Neural progenitor cell (in vitro differentiated cells): ENCODE data around the gene PTX4.

Experiments
- EZH2 ChIP-seq: fragments of 200-600 bp; sonication (generic); IDR thresholded peaks from 2 replicates; pipeline ENCODE4 v1.6.1; 2017; ENCODE audit warnings: antibody characterized with exemption, mild to moderate bottlenecking, moderate library complexity
- EZH2phosphoT487 ChIP-seq: fragments of 200-600 bp; sonication (generic); IDR thresholded peaks from 2 replicates; pipeline ENCODE4 v1.6.1; 2017; ENCODE audit warnings: antibody characterized with exemption
- TF ChIP-seq, protein P1 (sequence below): fragments of 200-600 bp; sonication (generic); IDR thresholded peaks from 2 replicates; pipeline ENCODE4 v1.5.1; 2017; ENCODE audit warnings: antibody characterized with exemption, mild to moderate bottlenecking

DNA sequence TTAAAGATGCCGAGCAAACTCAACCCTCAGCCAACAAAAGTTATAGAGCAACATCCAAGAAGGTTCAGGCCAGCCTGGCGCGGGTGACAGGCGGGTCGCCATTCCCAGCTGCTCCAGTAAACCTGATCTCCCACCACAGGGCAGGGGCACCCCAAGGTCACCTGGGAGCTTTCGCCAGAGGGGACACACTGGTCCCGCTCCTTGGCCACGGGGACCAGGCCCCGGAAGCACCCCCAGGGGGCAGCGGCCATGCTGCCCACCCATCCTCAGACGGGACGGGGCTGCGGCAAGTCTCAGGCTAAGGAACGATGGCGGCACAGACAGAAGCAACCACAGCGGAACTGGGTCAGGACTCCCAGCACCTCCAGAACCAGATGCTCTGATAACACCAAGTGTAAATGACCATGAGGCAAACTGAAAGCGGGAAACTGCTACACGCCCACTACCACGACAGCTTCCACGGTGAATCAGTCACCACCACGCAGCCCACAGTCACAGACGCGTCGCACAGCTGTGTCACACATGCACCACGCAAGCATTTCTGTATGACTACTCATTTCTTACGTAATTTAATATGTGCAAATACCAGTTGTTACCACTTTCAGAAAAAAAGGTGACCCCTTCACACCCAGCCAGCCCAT is 30.3 kb downstream of the PTX4 start:
- TF ChIP-seq, protein P1, sequence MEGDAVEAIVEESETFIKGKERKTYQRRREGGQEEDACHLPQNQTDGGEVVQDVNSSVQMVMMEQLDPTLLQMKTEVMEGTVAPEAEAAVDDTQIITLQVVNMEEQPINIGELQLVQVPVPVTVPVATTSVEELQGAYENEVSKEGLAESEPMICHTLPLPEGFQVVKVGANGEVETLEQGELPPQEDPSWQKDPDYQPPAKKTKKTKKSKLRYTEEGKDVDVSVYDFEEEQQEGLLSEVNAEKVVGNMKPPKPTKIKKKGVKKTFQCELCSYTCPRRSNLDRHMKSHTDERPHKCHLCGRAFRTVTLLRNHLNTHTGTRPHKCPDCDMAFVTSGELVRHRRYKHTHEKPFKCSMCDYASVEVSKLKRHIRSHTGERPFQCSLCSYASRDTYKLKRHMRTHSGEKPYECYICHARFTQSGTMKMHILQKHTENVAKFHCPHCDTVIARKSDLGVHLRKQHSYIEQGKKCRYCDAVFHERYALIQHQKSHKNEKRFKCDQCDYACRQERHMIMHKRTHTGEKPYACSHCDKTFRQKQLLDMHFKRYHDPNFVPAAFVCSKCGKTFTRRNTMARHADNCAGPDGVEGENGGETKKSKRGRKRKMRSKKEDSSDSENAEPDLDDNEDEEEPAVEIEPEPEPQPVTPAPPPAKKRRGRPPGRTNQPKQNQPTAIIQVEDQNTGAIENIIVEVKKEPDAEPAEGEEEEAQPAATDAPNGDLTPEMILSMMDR, result no peak
- no peak for TF ChIP-seq EZH2
- TF ChIP-seq EZH2phosphoT487, result no peak
